Spleen (tissue), 11 donors: ENCODE results near the gene CETP. TPM values are rescaled to one million over a fixed set of nuclear protein-coding genes. Genes with fewer than 3 reads are reported as not detected.

Experiments used
- DNase-seq: peaks from one replicate; pipeline ENCODE4 v3.0.0-alpha.2; 2020
- H3K27ac ChIP-seq, 8 donors: fragments of 200-600 bp; sonication (generic) in 7 of 8; 1 replicate in 4 of 8; 2 replicates in 4 of 8; pipeline versions ENCODE4 v1.5.0 to v1.8.0; 2016 to 2021; ENCODE audit warnings: inconsistent platforms in 4 of 8, mild to moderate bottlenecking in 4 of 8, moderate library complexity in 1 of 8
- H3K27me3 ChIP-seq, 7 donors: fragments of 200-600 bp; sonication (generic) in 6 of 7; replicated peaks in 1 of 7; 1 replicate in 4 of 7; 2 replicates in 3 of 7; pipeline versions ENCODE4 v1.5.0 to v1.8.0; 2016 to 2021; ENCODE audit warnings: inconsistent platforms in 3 of 7, mild to moderate bottlenecking in 1 of 7
- H3K36me3 ChIP-seq, 6 donors: fragments of 200-600 bp; sonication (generic) in 5 of 6; 1 replicate in 4 of 6; 2 replicates in 2 of 6; pipeline versions ENCODE4 v1.5.0 to v1.8.0; 2016 to 2021; ENCODE audit warnings: inconsistent platforms in 2 of 6
- H3K4me1 ChIP-seq, 6 donors: fragments of 200-600 bp; sonication (generic) in 5 of 6; 1 replicate in 3 of 6; 2 replicates in 3 of 6; pipeline versions ENCODE4 v1.5.0 to v1.8.0; 2016 to 2021; ENCODE audit warnings: inconsistent platforms in 3 of 6
- H3K4me3 ChIP-seq, 8 donors: fragments of 200-600 bp; sonication (generic) in 7 of 8; 1 replicate in 4 of 8; 2 replicates in 4 of 8; pipeline versions ENCODE4 v1.5.0 to v1.8.0; 2016 to 2021; ENCODE audit warnings: inconsistent platforms in 4 of 8, mild to moderate bottlenecking in 4 of 8, moderate library complexity in 2 of 8
- H3K9me3 ChIP-seq, 8 donors: fragments of 200-600 bp; sonication (generic) in 7 of 8; 1 replicate in 4 of 8; 2 replicates in 4 of 8; pipeline versions ENCODE4 v1.5.0 to v1.8.0; 2016 to 2021; ENCODE audit warnings: inconsistent platforms in 4 of 8
- POLR2A ChIP-seq, 3 donors: fragments of 450-650 bp; IDR thresholded peaks; one replicate each; pipeline ENCODE4 v1.5.1; 2017; ENCODE audit warnings: antibody characterized with exemption in 3 of 3, mild to moderate bottlenecking in 1 of 3
- POLR2AphosphoS5 ChIP-seq, 3 donors: sonication (generic); formaldehyde crosslinking; IDR thresholded peaks; one replicate each; pipeline ENCODE4 v1.5.1; 2017; ENCODE audit warnings: antibody characterized with exemption in 3 of 3
- WGBS, 5 donors: extraction: QIAGEN DNeasy Blood & Tissue Kit in 3 of 5; methylation state at CpG; one replicate each; pipeline versions ENCODE4 v1.1.5 to v1.1.7; 2013 to 2018; 5-methylcytosine and 5-hydroxymethylcytosine counted together
- intact Hi-C: fragments of 100-400 bp; cut with DNase I; formaldehyde crosslinking; loops from one replicate; pipeline ENCODE4 v1.15.0; 2023; ENCODE audit warnings: low total_unique reads
- polyA plus RNA-seq, 3 donors: library from polyadenylated mRNA; stranded (reverse); fragments of 200-250 nt; gene quantifications; one replicate each; pipeline ENCODE4 v1.2.1, GENCODE V29; 2013
- total RNA-seq, 7 donors: library from RNA; depleted of rRNA in 3 of 7; stranded (reverse); fragments of >200 nt in 3 of 7; fragmentation: NEBNext Ultra II Directional in 4 of 7; extraction: Animal tissue kit (Norgen Biotek cat#: 25700) in 4 of 7; gene quantifications; one replicate each; pipeline versions ENCODE4 v1.1.0 to v1.2.1, GENCODE V29; 2016 to 2021
- TF ChIP-seq, protein P1 (sequence below), 11 experiments: fragments of 200-600 bp in 7 of 11; fragments of 450-650 bp in 4 of 11; sonication (generic) in 4 of 11; IDR thresholded peaks in 8 of 11; conservative IDR thresholded peaks in 3 of 11; 1 replicate in 7 of 11; 2 replicates in 4 of 11; pipeline versions ENCODE4 v1.4.0 to v1.8.0; 2016 to 2021; ENCODE audit warnings: antibody characterized with exemption in 11 of 11, inconsistent platforms in 4 of 11, mild to moderate bottlenecking in 1 of 11
- donor health status: healthy with polysubstance abuse.
- donor health status: DM: no; HTN: no; CAD: no; lungs with moderate emphysema.
- donor health status: DM: no; HTN: no; CAD: no.
- donor health status: Bipolar disorder and iron deficiency.
- donor health status: healthy.
- donor health status: DM: no; HTN: no; CAD: no.
- donor health status: DM: yes; HTN: yes; CAD: no.

CETP gene
- total and polyA plus RNA-seq, 10 donors, result 7.6 to 73.8 (median 32.0) TPM

DNA sequence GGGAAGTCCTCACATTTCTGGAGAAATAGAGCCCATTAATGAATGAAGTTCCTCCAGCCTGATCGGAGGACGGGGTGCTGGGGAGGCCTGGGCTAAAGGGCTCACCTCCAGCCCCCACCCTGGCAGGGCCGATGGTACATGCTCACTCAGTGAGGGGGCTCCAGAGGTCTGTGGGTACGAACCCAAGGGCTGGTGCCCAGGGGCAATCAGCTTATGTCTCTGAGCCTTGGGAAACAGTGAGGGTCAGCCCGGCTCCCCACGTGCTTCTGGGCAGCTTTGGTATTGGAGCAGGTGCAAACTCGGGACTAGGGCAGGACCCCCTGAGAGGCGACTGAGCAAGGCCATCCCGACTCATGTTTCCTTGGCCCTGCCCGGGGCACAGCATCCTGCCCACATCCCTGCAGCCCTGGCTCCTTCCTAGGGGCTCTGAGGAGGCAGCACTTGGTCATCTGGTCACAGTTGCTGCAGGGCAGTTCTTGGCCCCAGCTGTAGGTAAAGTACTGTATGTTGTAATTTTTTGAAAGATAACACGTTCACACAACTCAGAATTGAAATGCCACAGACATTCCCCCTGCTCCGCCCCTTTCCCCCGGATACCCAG, 969 bp upstream of the CETP start:
- H3K27me3 ChIP-seq, result no peaks in the 10 kb centered on the region
- DNase-seq, result peak; percentile 60
- intact Hi-C loops, result loop anchor here (10.0 kb wide), 2 partner anchors 84 to 214 kb away; no protein-coding TSS in a partner anchor
- H3K4me3 ChIP-seq, result no peak overlapping the region
- H3K4me1 ChIP-seq, result peaks cover 25 to 59% (median 50%) of the 10 kb centered on the region in 6 donors
- H3K9me3 ChIP-seq, result no peaks in the 10 kb centered on the region
- peak overlapping the region in 4 of 8 donors; percentile 62 to 75 (median 70) for H3K27ac ChIP-seq
- TF ChIP-seq, protein P1, sequence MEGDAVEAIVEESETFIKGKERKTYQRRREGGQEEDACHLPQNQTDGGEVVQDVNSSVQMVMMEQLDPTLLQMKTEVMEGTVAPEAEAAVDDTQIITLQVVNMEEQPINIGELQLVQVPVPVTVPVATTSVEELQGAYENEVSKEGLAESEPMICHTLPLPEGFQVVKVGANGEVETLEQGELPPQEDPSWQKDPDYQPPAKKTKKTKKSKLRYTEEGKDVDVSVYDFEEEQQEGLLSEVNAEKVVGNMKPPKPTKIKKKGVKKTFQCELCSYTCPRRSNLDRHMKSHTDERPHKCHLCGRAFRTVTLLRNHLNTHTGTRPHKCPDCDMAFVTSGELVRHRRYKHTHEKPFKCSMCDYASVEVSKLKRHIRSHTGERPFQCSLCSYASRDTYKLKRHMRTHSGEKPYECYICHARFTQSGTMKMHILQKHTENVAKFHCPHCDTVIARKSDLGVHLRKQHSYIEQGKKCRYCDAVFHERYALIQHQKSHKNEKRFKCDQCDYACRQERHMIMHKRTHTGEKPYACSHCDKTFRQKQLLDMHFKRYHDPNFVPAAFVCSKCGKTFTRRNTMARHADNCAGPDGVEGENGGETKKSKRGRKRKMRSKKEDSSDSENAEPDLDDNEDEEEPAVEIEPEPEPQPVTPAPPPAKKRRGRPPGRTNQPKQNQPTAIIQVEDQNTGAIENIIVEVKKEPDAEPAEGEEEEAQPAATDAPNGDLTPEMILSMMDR (IDR thresholded peaks at IDR 0.05 in 8 of 11, conservative IDR thresholded peaks at IDR 0.05 in 3 of 11), result no peak
- TF ChIP-seq POLR2A (IDR thresholded peaks at IDR 0.05) (no peak), POLR2AphosphoS5 (IDR thresholded peaks at IDR 0.05) (no peak)
- 61 to 78% (median 72%) methylated on average over 12 to 13 of the region's 13 CpGs for WGBS, 5 donors
- no peaks in the 10 kb centered on the region for H3K36me3 ChIP-seq

DNA sequence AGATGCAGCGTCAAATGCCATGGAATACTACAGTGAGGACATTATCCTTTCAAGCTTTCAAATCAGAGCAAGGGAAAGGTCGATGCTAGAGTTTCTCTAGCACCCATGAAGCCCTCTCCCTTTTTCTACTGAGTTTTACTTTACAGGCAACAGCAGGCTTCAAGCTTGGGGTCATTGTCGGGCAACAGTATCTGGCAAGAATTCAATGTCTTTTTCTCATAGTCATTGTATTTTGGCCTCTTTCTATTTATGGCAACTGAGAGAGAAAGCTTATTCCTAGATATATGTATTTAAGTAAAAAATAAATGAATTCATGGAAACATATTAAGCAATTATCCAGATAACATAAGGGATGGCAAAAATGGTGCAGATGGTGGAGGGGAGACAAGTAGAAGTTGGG, 364 bp upstream of the CETP start:
- DNase-seq, result peak; percentile 2
- TF ChIP-seq POLR2AphosphoS5 (IDR thresholded peaks at IDR 0.05) (no peak), POLR2A (IDR thresholded peaks at IDR 0.05) (no peak)
- TF ChIP-seq, protein P1 (IDR thresholded peaks at IDR 0.05 in 8 of 11, conservative IDR thresholded peaks at IDR 0.05 in 3 of 11), result no peak
- intact Hi-C loops, result loop anchor here (10.0 kb wide), 2 partner anchors 83 to 213 kb away; no protein-coding TSS in a partner anchor
- H3K9me3 ChIP-seq, result no peaks in the 10 kb centered on the region
- 51 to 65% (median 62%) methylated on average over 3 of the region's 3 CpGs for WGBS, 5 donors
- peaks cover 25 to 65% (median 56%) of the 10 kb centered on the region in 6 donors for H3K4me1 ChIP-seq
- H3K36me3 ChIP-seq, result no peaks in the 10 kb centered on the region
- peak overlapping the region; percentile 26 to 75 (median 56) for H3K27ac ChIP-seq
- no peaks in the 10 kb centered on the region for H3K27me3 ChIP-seq
- H3K4me3 ChIP-seq, result no peak overlapping the region

DNA sequence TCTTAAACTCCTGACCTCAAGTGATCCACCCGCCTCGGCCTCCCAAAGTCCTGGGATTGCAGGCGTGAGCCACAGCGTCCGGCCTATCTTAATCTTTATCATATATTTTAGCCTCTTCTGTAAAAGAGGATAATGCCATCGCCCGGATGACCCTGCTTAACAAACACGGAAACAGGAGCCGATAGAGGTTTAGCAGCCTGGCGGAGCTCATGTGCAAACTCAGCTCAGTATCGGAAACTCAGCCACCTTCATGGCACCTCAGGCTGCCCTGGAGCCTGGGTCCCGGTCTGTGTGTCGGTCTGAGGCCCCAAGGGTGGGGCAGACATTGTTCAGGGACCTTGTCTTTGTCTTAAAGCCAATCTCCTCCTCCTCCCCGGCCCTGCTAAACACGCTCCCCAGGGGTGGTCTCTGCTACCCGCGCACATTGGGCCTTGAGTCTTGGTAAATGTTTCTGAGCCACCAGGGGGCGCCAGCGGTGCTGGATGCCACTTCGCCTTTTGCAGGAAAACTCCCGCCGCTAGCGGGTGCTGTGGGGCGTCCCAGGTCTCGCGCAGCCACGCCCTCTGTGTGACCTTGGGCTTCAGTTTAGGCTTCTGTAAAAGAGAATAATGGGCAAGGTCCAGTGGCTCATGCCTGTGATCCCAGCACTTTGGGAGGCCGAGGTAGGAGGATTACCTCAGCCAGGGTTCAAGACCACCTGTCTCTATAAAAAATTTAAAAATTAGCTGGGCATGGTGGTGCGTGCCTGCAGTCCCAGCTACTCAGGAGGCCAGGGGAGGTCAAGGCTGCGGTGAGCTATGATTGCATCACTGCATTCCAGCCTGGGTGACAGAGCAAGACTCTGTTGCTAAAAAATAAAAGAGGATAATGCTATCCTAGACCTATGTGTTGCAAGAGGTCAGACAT, 2.7 kb downstream of the CETP start:
- Histone ChIP-seq H3K4me1 (peaks cover 25 to 82% (median 59%) of the 10 kb centered on the region in 6 donors), H3K36me3 (no peaks in the 10 kb centered on the region), H3K4me3 (peak overlapping the region in 1 of 8 donors; percentile 7), H3K27ac (peak overlapping the region; percentile 39 to 77 (median 54)), H3K9me3 (no peaks in the 10 kb centered on the region), H3K27me3 (no peaks in the 10 kb centered on the region)
- DNase-seq, result peak; percentile 99
- 33 to 41% (median 38%) methylated on average over 29 to 30 of the region's 30 CpGs for WGBS, 5 donors
- intact Hi-C loops, result loop anchor here (10.0 kb wide), 2 partner anchors 80 to 210 kb away; no protein-coding TSS in a partner anchor
- TF ChIP-seq POLR2A (IDR thresholded peaks at IDR 0.05) (no peak), POLR2AphosphoS5 (IDR thresholded peaks at IDR 0.05) (peak; percentile 84 to 88 (median 85))
- TF ChIP-seq, protein P1 (IDR thresholded peaks at IDR 0.05 in 8 of 11, conservative IDR thresholded peaks at IDR 0.05 in 3 of 11), result peak; percentile 95 to 99 (median 98)
